HuH-7.5 (cell line): ENCODE results near the gene IQCK.

Experiments used
- DNase-seq: peaks from one replicate; pipeline ENCODE4 v3.0.0; 2011; ENCODE audit warnings: low spot score

IQCK gene

GRCh38 chr16:19860166-19861041, 142.3 kb downstream of the IQCK start:
- DNase-seq, result no peak

- DNase-seq, result no peak
These were observed 143.1 kb downstream of the IQCK start for GRCh38 chr16:19861133-19861532.

DNA sequence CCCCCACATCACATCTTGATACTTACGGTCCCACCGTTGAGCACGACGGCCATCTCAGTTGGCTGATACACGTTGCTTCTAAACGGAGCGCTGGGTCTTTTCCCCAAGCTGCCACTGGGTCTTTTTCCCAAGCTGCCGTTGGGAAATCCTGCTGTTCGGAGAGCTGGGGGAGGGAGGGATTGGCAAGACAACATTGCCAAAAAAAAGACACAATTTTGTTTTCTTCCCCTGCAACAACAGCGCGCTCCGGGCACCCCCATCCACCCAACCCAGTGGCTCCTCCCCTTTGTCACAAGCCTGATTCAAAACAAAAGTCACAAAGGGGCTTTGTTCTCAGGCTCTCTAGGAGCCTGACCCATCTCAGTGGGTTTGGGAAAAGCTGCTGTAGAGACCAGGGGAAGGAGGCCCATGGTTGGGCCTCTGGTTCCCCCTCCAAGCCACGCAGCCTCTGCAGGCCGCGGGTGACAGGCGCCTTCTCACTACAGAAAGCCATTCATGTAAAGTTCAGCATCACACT, 143.8 kb downstream of the IQCK start:
- no peak for DNase-seq

DNA sequence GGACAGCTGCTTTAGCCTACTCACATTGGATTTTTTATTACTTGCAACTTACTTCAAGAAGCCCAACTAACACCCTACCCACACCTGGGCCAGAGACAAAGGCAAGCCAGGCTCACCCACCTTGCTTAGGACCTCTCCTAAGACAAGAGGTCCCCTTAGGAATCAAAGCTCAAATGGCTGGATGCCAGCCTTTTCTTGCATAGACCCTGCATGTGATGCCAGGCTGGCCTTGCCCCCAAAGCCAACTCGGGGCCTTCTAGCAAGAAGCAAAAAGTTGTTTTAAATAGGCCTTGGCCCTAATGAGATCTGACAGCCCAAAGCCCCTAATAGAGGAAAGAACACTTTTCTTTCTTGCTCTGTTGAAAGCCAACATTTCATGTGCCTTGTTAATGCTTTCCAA, 145.9 kb downstream of the IQCK start:
- DNase-seq, result no peak

DNA sequence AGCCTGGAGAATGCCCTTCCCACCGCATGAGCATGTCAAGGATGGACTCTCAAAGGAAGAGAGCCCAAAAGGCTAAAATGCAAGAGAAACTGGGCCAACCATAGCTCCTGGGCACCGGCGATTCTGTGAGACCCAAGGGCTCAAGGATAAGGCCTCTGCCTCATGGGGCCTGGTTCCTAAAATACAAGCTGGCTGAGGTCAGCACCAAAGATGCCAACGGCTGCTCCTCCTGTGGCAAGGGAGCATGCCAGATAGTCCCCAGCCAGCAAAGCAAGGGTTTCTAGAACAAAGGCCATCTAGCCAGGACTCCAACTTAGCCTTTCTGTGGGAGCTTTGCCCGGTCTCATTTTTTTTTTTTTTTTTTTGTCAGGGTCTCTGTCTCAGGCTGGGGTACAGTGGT, 146.5 kb downstream of the IQCK start:
- no peak for DNase-seq

DNA sequence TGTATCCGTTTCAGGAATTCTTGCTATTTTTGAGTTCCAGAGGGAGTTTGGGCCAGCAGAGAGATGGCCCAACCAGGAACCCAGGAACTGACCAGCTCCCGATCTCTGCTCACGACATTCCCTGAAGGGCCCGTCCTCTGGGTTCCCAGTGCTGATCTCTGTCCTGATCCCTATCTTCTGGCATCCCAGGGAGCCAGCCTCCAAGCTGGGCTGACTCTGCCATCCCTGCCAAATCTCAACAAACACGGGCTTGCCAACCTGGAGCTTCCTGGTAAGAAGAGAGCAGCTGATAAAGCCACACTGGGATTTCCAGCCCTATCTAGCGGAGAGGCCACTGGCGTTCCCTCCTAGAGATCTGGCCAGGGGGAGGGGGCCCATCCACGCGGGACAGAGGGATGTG, 150.3 kb downstream of the IQCK start:
- no peak for DNase-seq

- no peak for DNase-seq
These were observed 153.7 kb downstream of the IQCK start for GRCh38 chr16:19871721-19872120.

- DNase-seq, result no peak
These were observed 154.2 kb downstream of the IQCK start for GRCh38 chr16:19872179-19872863.

DNA sequence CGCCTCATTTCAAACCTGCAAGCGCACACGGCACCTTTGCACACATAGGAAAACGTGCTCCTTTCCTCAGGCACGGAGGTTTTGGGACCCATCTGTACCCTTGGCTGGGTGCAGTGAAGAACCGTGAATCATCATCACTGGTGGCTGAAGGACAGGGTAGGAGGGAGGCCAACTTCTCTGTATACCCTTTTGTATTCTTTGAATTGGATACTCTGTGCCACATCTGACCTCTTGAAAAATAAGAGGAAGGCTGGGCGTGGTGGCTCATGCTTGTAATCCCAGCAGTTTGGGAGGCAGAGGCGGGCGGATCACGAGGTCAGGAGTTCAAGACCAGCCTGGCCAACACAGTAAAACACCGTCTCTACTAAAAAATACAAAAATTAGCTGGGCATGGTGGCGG, 154.9 kb downstream of the IQCK start:
- no peak for DNase-seq

GRCh38 chr16:19874026-19874425, 156.0 kb downstream of the IQCK start:
- DNase-seq, result no peak

- no peak for DNase-seq
These were observed 156.9 kb downstream of the IQCK start for GRCh38 chr16:19874851-19875546.

DNA sequence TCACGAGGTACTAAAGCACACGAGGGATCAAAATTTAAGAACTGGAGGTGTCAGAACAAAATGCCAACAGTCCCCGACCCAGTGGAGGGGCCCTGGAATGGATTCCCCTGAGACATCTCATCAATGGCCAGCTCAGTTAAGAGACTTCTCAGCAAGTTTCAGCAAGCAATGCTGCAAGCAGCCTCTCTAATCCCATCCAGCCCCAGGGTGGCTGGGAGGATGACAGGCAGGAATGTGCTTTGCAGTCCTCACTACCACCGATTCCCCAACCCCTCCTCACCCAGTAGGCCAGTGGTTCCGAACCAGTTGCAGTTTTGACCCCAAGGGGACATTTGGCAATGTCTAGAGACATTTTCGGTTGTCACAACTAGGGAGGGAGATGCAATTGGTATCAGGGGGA, 157.8 kb downstream of the IQCK start:
- no peak for DNase-seq

- DNase-seq, result no peak
These were observed 158.5 kb downstream of the IQCK start for GRCh38 chr16:19876501-19877059.

DNA sequence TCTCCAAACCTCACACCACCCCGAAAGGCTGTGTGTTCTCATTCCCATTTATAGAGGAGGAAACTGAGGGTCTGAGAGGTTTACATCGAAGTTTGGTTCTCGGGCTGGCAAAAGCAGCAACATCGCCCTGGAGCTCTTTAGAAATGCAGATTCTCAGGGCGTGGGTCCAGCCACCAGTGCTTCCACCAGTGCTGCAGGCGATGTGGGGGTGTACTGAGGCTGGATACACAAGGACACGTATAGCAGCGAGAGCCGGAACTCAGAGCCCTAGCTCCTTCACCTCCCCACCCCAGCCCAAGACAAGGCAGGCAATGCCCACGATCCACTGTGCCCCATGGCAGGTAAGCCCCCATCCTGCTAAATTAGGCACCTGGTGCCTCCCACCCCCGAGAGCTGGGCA, 160.7 kb downstream of the IQCK start:
- DNase-seq, result no peak

- no peak for DNase-seq
These were observed 161.2 kb downstream of the IQCK start for GRCh38 chr16:19879241-19879792.

DNA sequence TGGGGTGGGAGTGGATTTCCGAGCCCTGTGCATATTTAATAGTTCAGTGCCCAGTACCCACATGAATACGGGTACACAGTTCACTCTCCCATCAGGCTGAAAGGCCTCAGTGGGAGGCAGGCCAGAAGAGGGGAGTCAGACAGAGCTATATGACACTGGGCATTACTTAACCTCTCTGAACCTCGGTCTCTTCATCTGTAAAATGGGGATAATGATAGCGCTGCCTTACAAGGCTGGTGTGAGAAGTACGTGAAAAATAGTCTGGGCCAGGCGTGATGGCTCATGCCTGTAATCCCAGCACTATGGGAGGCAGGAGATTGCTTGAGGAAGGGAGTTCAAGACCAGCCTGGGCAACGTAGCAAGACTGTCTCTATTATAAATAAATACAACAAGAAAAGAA, 163.0 kb downstream of the IQCK start:
- no peak for DNase-seq

DNA sequence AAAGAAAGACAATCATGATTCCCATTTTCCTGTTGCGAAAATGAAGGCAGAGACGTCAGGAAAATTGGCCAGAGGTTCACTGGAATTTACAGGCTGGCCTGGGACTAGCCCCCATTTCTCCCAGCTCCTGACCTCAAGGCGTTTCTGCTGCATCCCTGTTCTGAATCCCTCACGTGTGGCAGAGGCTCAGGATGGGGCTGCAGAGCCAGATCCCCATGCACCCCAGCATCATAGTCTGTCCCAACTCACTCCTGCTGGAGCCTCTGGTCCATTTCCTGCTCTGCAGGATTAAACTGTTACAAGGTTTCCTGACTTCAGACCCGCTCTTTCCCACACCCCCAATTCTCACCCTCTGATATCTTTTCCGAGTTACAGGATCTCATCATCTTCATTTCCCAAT, 163.7 kb downstream of the IQCK start:
- no peak for DNase-seq

DNA sequence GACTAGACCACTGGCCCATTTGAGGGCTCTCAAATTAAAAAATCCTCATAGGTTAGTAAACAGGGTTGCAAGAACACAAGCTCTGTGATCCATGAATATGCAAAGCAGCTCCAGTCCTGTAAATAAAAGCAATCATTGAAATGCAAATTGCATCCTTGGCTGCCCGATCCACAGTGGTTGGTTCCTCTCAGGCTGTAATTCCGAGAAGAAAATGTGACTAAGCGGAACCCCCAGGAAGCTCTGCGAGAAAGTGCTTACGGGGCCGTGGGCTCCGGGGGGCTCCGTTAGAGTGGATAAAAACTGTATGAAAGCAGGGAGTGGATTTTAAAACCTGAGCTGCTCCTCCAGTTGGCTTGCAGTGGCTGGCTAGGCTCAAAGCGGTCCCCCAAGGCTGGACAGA, 164.1 kb downstream of the IQCK start:
- no peak for DNase-seq

GRCh38 chr16:19882646-19883045, 164.6 kb downstream of the IQCK start:
- DNase-seq, result no peak

- no peak for DNase-seq
These were observed 165.4 kb downstream of the IQCK start for GRCh38 chr16:19883296-19883965.

- no peak for DNase-seq
These were observed 166.0 kb downstream of the IQCK start for GRCh38 chr16:19883966-19884485.
